ENCODE results near the gene ASXL3. TPM values are rescaled to one million over a fixed set of nuclear protein-coding genes. Genes with fewer than 3 reads are reported as not detected.

The ASXL3 gene
- polyA plus RNA-seq, 4 donors, result under 0.01 to 3.8 (median 0.16) TPM

- Histone ChIP-seq H3K36me3 (ENCODE audit: control insufficient read depth in 3 of 3, insufficient read depth in 2 of 3, low read depth in 1 of 3, low read length in 3 of 3) (no peaks in the 10 kb centered on the region), H3K27me3 (ENCODE audit: control insufficient read depth in 3 of 3, insufficient read depth in 3 of 3, low read length in 3 of 3) (no peaks in the 10 kb centered on the region), H3K27ac (ENCODE audit: low read depth in 1 of 3, low read length in 2 of 3) (no peak overlapping the region), H3K4me1 (ENCODE audit: control insufficient read depth in 3 of 3, insufficient read depth in 2 of 3, low read depth in 1 of 3, low read length in 2 of 3) (no peaks in the 10 kb centered on the region), H3K9me3 (ENCODE audit: control insufficient read depth in 2 of 2, insufficient read depth in 1 of 2, low read depth in 1 of 2, low read length in 1 of 2) (no peaks in the 10 kb centered on the region), H3K4me3 (ENCODE audit: low read depth in 1 of 3, low read length in 3 of 3) (no peak overlapping the region)
- DNase-seq (no peak), FAIRE-seq (no peak)
- WGBS, 3 donors, result 77 to 90% (median 89%) methylated on average over 2 of the region's 2 CpGs
Measured at GRCh38 chr18:33677891-33678290, 99.9 kb downstream of the ASXL3 start.

- WGBS, 3 donors, result 91 to 95% (median 92%) methylated on average over 6 of the region's 6 CpGs
- H3K4me1 ChIP-seq (ENCODE audit: control insufficient read depth in 3 of 3, insufficient read depth in 2 of 3, low read depth in 1 of 3, low read length in 2 of 3), result no peaks in the 10 kb centered on the region
- no peak overlapping the region for H3K4me3 ChIP-seq (ENCODE audit: low read depth in 1 of 3, low read length in 3 of 3)
- no peaks in the 10 kb centered on the region for H3K9me3 ChIP-seq (ENCODE audit: control insufficient read depth in 2 of 2, insufficient read depth in 1 of 2, low read depth in 1 of 2, low read length in 1 of 2)
- H3K27ac ChIP-seq (ENCODE audit: low read depth in 1 of 3, low read length in 2 of 3), result no peak overlapping the region
- DNase-seq, result no peak
- H3K27me3 ChIP-seq (ENCODE audit: control insufficient read depth in 3 of 3, insufficient read depth in 3 of 3, low read length in 3 of 3), result no peaks in the 10 kb centered on the region
- no peaks in the 10 kb centered on the region for H3K36me3 ChIP-seq (ENCODE audit: control insufficient read depth in 3 of 3, insufficient read depth in 2 of 3, low read depth in 1 of 3, low read length in 3 of 3)
- FAIRE-seq, result no peak
Measured at GRCh38 chr18:33682436-33682835, 104.4 kb downstream of the ASXL3 start.

GRCh38 chr18:33694593-33694992, 116.6 kb downstream of the ASXL3 start:
- no peak for FAIRE-seq
- no peaks in the 10 kb centered on the region for H3K27me3 ChIP-seq (ENCODE audit: control insufficient read depth in 3 of 3, insufficient read depth in 3 of 3, low read length in 3 of 3)

GRCh38 chr18:33696332-33697162, 118.5 kb downstream of the ASXL3 start:
- peaks cover 0 to 3% of the 10 kb centered on the region in 2 donors for H3K9me3 ChIP-seq (ENCODE audit: control insufficient read depth in 2 of 2, insufficient read depth in 1 of 2, low read depth in 1 of 2, low read length in 1 of 2)
- H3K4me1 ChIP-seq (ENCODE audit: control insufficient read depth in 3 of 3, insufficient read depth in 2 of 3, low read depth in 1 of 3, low read length in 2 of 3), result no peaks in the 10 kb centered on the region
- DNase-seq (no peak), FAIRE-seq (no peak)
- no peak overlapping the region for H3K27ac ChIP-seq (ENCODE audit: low read depth in 1 of 3, low read length in 2 of 3)
- H3K36me3 ChIP-seq (ENCODE audit: control insufficient read depth in 3 of 3, insufficient read depth in 2 of 3, low read depth in 1 of 3, low read length in 3 of 3), result no peaks in the 10 kb centered on the region
- no peaks in the 10 kb centered on the region for H3K27me3 ChIP-seq (ENCODE audit: control insufficient read depth in 3 of 3, insufficient read depth in 3 of 3, low read length in 3 of 3)
- no peak overlapping the region for H3K4me3 ChIP-seq (ENCODE audit: low read depth in 1 of 3, low read length in 3 of 3)
- WGBS, 3 donors, result 65 to 73% (median 71%) methylated on average over 3 of the region's 3 CpGs

More at GRCh38 chr18:33694593-33694992, 116.6 kb downstream of the ASXL3 start:
- WGBS, 3 donors, result 77 to 96% (median 90%) methylated on average over 2 of the region's 2 CpGs
- Histone ChIP-seq H3K4me1 (ENCODE audit: control insufficient read depth in 3 of 3, insufficient read depth in 2 of 3, low read depth in 1 of 3, low read length in 2 of 3) (no peaks in the 10 kb centered on the region), H3K9me3 (ENCODE audit: control insufficient read depth in 2 of 2, insufficient read depth in 1 of 2, low read depth in 1 of 2, low read length in 1 of 2) (peaks cover 0 to 3% of the 10 kb centered on the region in 2 donors), H3K4me3 (ENCODE audit: low read depth in 1 of 3, low read length in 3 of 3) (no peak overlapping the region), H3K27ac (ENCODE audit: low read depth in 1 of 3, low read length in 2 of 3) (no peak overlapping the region), H3K36me3 (ENCODE audit: control insufficient read depth in 3 of 3, insufficient read depth in 2 of 3, low read depth in 1 of 3, low read length in 3 of 3) (no peaks in the 10 kb centered on the region)
- DNase-seq, result no peak

- Histone ChIP-seq H3K9me3 (ENCODE audit: control insufficient read depth in 2 of 2, insufficient read depth in 1 of 2, low read depth in 1 of 2, low read length in 1 of 2) (peaks cover 0 to 3% of the 10 kb centered on the region in 2 donors), H3K27ac (ENCODE audit: low read depth in 1 of 3, low read length in 2 of 3) (no peak overlapping the region), H3K4me1 (ENCODE audit: control insufficient read depth in 3 of 3, insufficient read depth in 2 of 3, low read depth in 1 of 3, low read length in 2 of 3) (no peaks in the 10 kb centered on the region), H3K36me3 (ENCODE audit: control insufficient read depth in 3 of 3, insufficient read depth in 2 of 3, low read depth in 1 of 3, low read length in 3 of 3) (no peaks in the 10 kb centered on the region), H3K4me3 (ENCODE audit: low read depth in 1 of 3, low read length in 3 of 3) (no peak overlapping the region), H3K27me3 (ENCODE audit: control insufficient read depth in 3 of 3, insufficient read depth in 3 of 3, low read length in 3 of 3) (no peaks in the 10 kb centered on the region)
- peak in 1 of 2 donors; percentile 16 for DNase-seq
- FAIRE-seq, result no peak
- 40 to 48% (median 46%) methylated on average over 2 of the region's 2 CpGs for WGBS, 3 donors
Measured at GRCh38 chr18:33697498-33697897, 119.5 kb downstream of the ASXL3 start.

- Histone ChIP-seq H3K4me1 (ENCODE audit: control insufficient read depth in 3 of 3, insufficient read depth in 2 of 3, low read depth in 1 of 3, low read length in 2 of 3) (no peaks in the 10 kb centered on the region), H3K27me3 (ENCODE audit: control insufficient read depth in 3 of 3, insufficient read depth in 3 of 3, low read length in 3 of 3) (peaks cover 0 to 2% (median 0%) of the 10 kb centered on the region in 3 donors), H3K9me3 (ENCODE audit: control insufficient read depth in 2 of 2, insufficient read depth in 1 of 2, low read depth in 1 of 2, low read length in 1 of 2) (peaks cover 0 to 3% of the 10 kb centered on the region in 2 donors), H3K36me3 (ENCODE audit: control insufficient read depth in 3 of 3, insufficient read depth in 2 of 3, low read depth in 1 of 3, low read length in 3 of 3) (no peaks in the 10 kb centered on the region), H3K4me3 (ENCODE audit: low read depth in 1 of 3, low read length in 3 of 3) (no peak overlapping the region), H3K27ac (ENCODE audit: low read depth in 1 of 3, low read length in 2 of 3) (no peak overlapping the region)
- no peak for DNase-seq
- 62 to 78% (median 66%) methylated on average over 3 of the region's 3 CpGs for WGBS, 3 donors
- FAIRE-seq, result no peak
Measured at GRCh38 chr18:33699372-33699771, 121.4 kb downstream of the ASXL3 start.

GRCh38 chr18:33700513-33700976, 122.5 kb downstream of the ASXL3 start:
- DNase-seq, result no peak
- Histone ChIP-seq H3K27ac (ENCODE audit: low read depth in 1 of 3, low read length in 2 of 3) (no peak overlapping the region), H3K9me3 (ENCODE audit: control insufficient read depth in 2 of 2, insufficient read depth in 1 of 2, low read depth in 1 of 2, low read length in 1 of 2) (peaks cover 0 to 3% of the 10 kb centered on the region in 2 donors), H3K36me3 (ENCODE audit: control insufficient read depth in 3 of 3, insufficient read depth in 2 of 3, low read depth in 1 of 3, low read length in 3 of 3) (no peaks in the 10 kb centered on the region), H3K27me3 (ENCODE audit: control insufficient read depth in 3 of 3, insufficient read depth in 3 of 3, low read length in 3 of 3) (peaks cover 0 to 2% (median 0%) of the 10 kb centered on the region in 3 donors), H3K4me3 (ENCODE audit: low read depth in 1 of 3, low read length in 3 of 3) (no peak overlapping the region), H3K4me1 (ENCODE audit: control insufficient read depth in 3 of 3, insufficient read depth in 2 of 3, low read depth in 1 of 3, low read length in 2 of 3) (no peaks in the 10 kb centered on the region)
- FAIRE-seq, result no peak
- 89 to 96% (median 91%) methylated on average over 3 of the region's 3 CpGs for WGBS, 3 donors

GRCh38 chr18:33702625-33703024, 124.6 kb downstream of the ASXL3 start:
- H3K27me3 ChIP-seq (ENCODE audit: control insufficient read depth in 3 of 3, insufficient read depth in 3 of 3, low read length in 3 of 3), result peaks cover 0 to 2% (median 0%) of the 10 kb centered on the region in 3 donors
- DNase-seq (no peak), FAIRE-seq (no peak)
- WGBS, 3 donors, result 14 to 68% (median 43%) methylated on average over 1 of the region's 1 CpG
- no peak overlapping the region for H3K4me3 ChIP-seq (ENCODE audit: low read depth in 1 of 3, low read length in 3 of 3)
- no peak overlapping the region for H3K27ac ChIP-seq (ENCODE audit: low read depth in 1 of 3, low read length in 2 of 3)
- no peaks in the 10 kb centered on the region for H3K36me3 ChIP-seq (ENCODE audit: control insufficient read depth in 3 of 3, insufficient read depth in 2 of 3, low read depth in 1 of 3, low read length in 3 of 3)
- H3K9me3 ChIP-seq (ENCODE audit: control insufficient read depth in 2 of 2, insufficient read depth in 1 of 2, low read depth in 1 of 2, low read length in 1 of 2), result peaks cover 0 to 3% of the 10 kb centered on the region in 2 donors
- no peaks in the 10 kb centered on the region for H3K4me1 ChIP-seq (ENCODE audit: control insufficient read depth in 3 of 3, insufficient read depth in 2 of 3, low read depth in 1 of 3, low read length in 2 of 3)

All from small intestine (tissue), 7 donors.